ENCODE measurements around the gene MIEF2. TPM values are rescaled to one million over a fixed set of nuclear protein-coding genes. Genes with fewer than 3 reads are reported as not detected.

The MIEF2 gene
- polyA plus RNA-seq, 1 of the 3 experiments (the other 2 are of a cell fraction), result 12.7 TPM

- POLR2A ChIA-PET, result interaction anchor here (0.6 kb wide), 1 partner anchor 21 kb away, joined by 3 read pairs; no protein-coding TSS in a partner anchor
- Histone ChIP-seq H3K9me3 (no peaks in the 10 kb centered on the region), H3K36me3 (replicated peaks in 1 of 2; ENCODE audit: control insufficient read depth in 1 of 2, insufficient read depth in 2 of 2, low read length in 1 of 2) (peaks cover 26 to 73% of the 10 kb centered on the region in 2 experiments), H3K9me2 (no peaks in the 10 kb centered on the region), H2AFZ (ENCODE audit: low read depth) (no peak overlapping the region), H3K27ac (ENCODE audit: low read depth in 2 of 2, low read length in 1 of 2) (no peak overlapping the region), H3K79me2 (ENCODE audit: insufficient read depth) (no peaks in the 10 kb centered on the region), H3K4me1 (ENCODE audit: control insufficient read depth in 1 of 2, insufficient read depth in 2 of 2, low read depth in 1 of 2, low read length in 1 of 2) (no peaks in the 10 kb centered on the region), H4K20me1 (ENCODE audit: insufficient read depth) (peaks cover 6% of the 10 kb centered on the region; the same call in 1 of the 2 replicates), H3K27me3 (ENCODE audit: insufficient read depth) (no peaks in the 10 kb centered on the region), H3K9ac (no peak overlapping the region), H3F3A (replicated peaks; ENCODE audit: insufficient read depth) (peaks cover 14% of the 10 kb centered on the region), H3K4me2 (no peak overlapping the region), H3K4me3 (ENCODE audit: low read depth in 2 of 2, low read length in 1 of 2) (no peak overlapping the region)
- DNase-seq, result no peak
- TF ChIP-seq TCF12 (IDR thresholded peaks at IDR 0.05) (no peak), GATA2 (CRISPR knock-in tag; IDR thresholded peaks at IDR 0.05) (no peak), NFIC (IDR thresholded peaks at IDR 0.05; ENCODE audit: borderline replicate concordance) (no peak), SMC3 (IDR thresholded peaks at IDR 0.05; ENCODE audit: low read depth, low read length) (no peak), REST (IDR thresholded peaks at IDR 0.05; ENCODE audit: low read depth, low read length) (no peak), USF2 (IDR thresholded peaks at IDR 0.05; ENCODE audit: borderline replicate concordance, low read depth, low read length) (no peak), ZBTB33 (IDR thresholded peaks at IDR 0.05; ENCODE audit: borderline replicate concordance, low read depth) (no peak)
- 92% methylated on average over 24 of the region's 30 CpGs for WGBS (ENCODE audit: low lambda C conversion rate)
- CTCF ChIA-PET, result interaction anchor here (0.6 to 3.8 kb wide), 9 partner anchors 10 to 31 kb away, joined by 3 to 26 read pairs (median 4); partner anchors contain the start of genes FLII and LLGL1
Measured at GRCh38 chr17:18247613-18248001, 12.9 kb upstream of the MIEF2 start.

GRCh38 chr17:18248300-18248731, 12.1 kb upstream of the MIEF2 start:
- Histone ChIP-seq H3K9me2 (no peaks in the 10 kb centered on the region), H2AFZ (ENCODE audit: low read depth) (no peak overlapping the region), H3K27me3 (ENCODE audit: insufficient read depth) (no peaks in the 10 kb centered on the region), H3K36me3 (replicated peaks in 1 of 2; ENCODE audit: control insufficient read depth in 1 of 2, insufficient read depth in 2 of 2, low read length in 1 of 2) (peaks cover 26 to 78% of the 10 kb centered on the region in 2 experiments), H3K4me2 (no peak overlapping the region), H3K79me2 (ENCODE audit: insufficient read depth) (no peaks in the 10 kb centered on the region), H3K4me1 (ENCODE audit: control insufficient read depth in 1 of 2, insufficient read depth in 2 of 2, low read depth in 1 of 2, low read length in 1 of 2) (no peaks in the 10 kb centered on the region), H3K4me3 (ENCODE audit: low read depth in 2 of 2, low read length in 1 of 2) (no peak overlapping the region; a peak in 1 of 4 replicates), H4K20me1 (ENCODE audit: insufficient read depth) (peaks cover 6% of the 10 kb centered on the region; the same call in 1 of the 2 replicates), H3F3A (replicated peaks; ENCODE audit: insufficient read depth) (peaks cover 14% of the 10 kb centered on the region), H3K9me3 (no peaks in the 10 kb centered on the region), H3K9ac (no peak overlapping the region), H3K27ac (ENCODE audit: low read depth in 2 of 2, low read length in 1 of 2) (no peak overlapping the region)
- CTCF ChIA-PET, result interaction anchor here (0.6 to 3.8 kb wide), 16 partner anchors 8 to 118 kb away, joined by 3 to 26 read pairs (median 4); partner anchors contain the start of genes FLII and LLGL1
- TF ChIP-seq RAD21 (IDR thresholded peaks at IDR 0.05; ENCODE audit: low read length) (peak; percentile 81), USF1 (IDR thresholded peaks at IDR 0.05; ENCODE audit: borderline replicate concordance, low read depth) (no peak), RXRA (IDR thresholded peaks at IDR 0.05; ENCODE audit: borderline replicate concordance, low read depth) (no peak), CTCF (IDR thresholded peaks at IDR 0.05) (peak; percentile 72), SMC3 (IDR thresholded peaks at IDR 0.05; ENCODE audit: low read depth, low read length) (peak; percentile 45), TCF12 (IDR thresholded peaks at IDR 0.05) (no peak), EP300 (IDR thresholded peaks at IDR 0.05; ENCODE audit: borderline replicate concordance in 1 of 2, low read depth in 1 of 2, low read length in 1 of 2) (no peak), FOXJ3 (CRISPR knock-in tag; IDR thresholded peaks at IDR 0.05) (no peak)
- peak; percentile 90 for DNase-seq
- POLR2A ChIA-PET, result interaction anchor here (0.6 kb wide), 1 partner anchor 21 kb away, joined by 3 read pairs; no protein-coding TSS in a partner anchor
- WGBS (ENCODE audit: low lambda C conversion rate), result 50% methylated on average over 8 of the region's 9 CpGs

Data from SK-N-SH (cell line).